ENCODE measurements around the gene CAPN15. TPM values are rescaled to one million over a fixed set of nuclear protein-coding genes. Genes with fewer than 3 reads are reported as not detected.

CAPN15 gene
- total RNA-seq, 6 donors from 2014 or later, result 27.3 to 84.5 (median 66.1) TPM

- no peaks in the 10 kb centered on the region for H3K9me3 ChIP-seq
- peaks cover 1 to 29% (median 14%) of the 10 kb centered on the region in 4 donors for H3K27me3 ChIP-seq
- no peak overlapping the region for H3K27ac ChIP-seq
- H3K36me3 ChIP-seq, result peaks cover 9 to 25% (median 24%) of the 10 kb centered on the region in 4 donors
- DNase-seq (no peak), ATAC-seq (ENCODE audit: low FRiP score in 2 of 2) (no peak)
- 84 to 86% methylated on average over 16 to 28 of the region's 32 CpGs for WGBS, 2 donors
- peaks cover 0 to 17% (median 6%) of the 10 kb centered on the region in 4 donors for H3K4me1 ChIP-seq
- no peak overlapping the region for H3K4me3 ChIP-seq
- no peak for TF ChIP-seq POLR2AphosphoS5 (IDR thresholded peaks at IDR 0.05)
- no peak for TF ChIP-seq EP300 (IDR thresholded peaks at IDR 0.05)
Measured at GRCh38 chr16:556474-557173, 29.1 kb downstream of the CAPN15 start.

- 77 to 87% methylated on average over 8 to 23 of the region's 23 CpGs for WGBS, 2 donors
Measured at GRCh38 chr16:557463-558297, 30.2 kb downstream of the CAPN15 start.

GRCh38 chr16:558298-559020 is 30.9 kb downstream of the CAPN15 start:
- 55 to 58% methylated on average over 17 to 19 of the region's 22 CpGs for WGBS, 2 donors
- ATAC-seq (ENCODE audit: low FRiP score in 2 of 2) (no peak), DNase-seq (no peak)
- TF ChIP-seq POLR2A (IDR thresholded peaks at IDR 0.05), result no peak
- no peak for TF ChIP-seq EP300 (IDR thresholded peaks at IDR 0.05)
- no peak for TF ChIP-seq POLR2AphosphoS5 (IDR thresholded peaks at IDR 0.05)
- no peak for TF ChIP-seq CTCF (IDR thresholded peaks at IDR 0.05)
- Histone ChIP-seq H3K36me3 (peaks cover 0 to 8% (median 7%) of the 10 kb centered on the region in 4 donors), H3K27ac (no peak overlapping the region), H3K4me3 (no peak overlapping the region), H3K27me3 (peaks cover 1 to 30% (median 14%) of the 10 kb centered on the region in 4 donors), H3K9me3 (no peaks in the 10 kb centered on the region), H3K4me1 (peaks cover 0 to 17% (median 6%) of the 10 kb centered on the region in 4 donors)

More at GRCh38 chr16:557463-558297, 30.2 kb downstream of the CAPN15 start:
- H3K36me3 ChIP-seq, result peaks cover under 1 to 14% (median 13%) of the 10 kb centered on the region in 4 donors
- TF ChIP-seq POLR2AphosphoS5 (IDR thresholded peaks at IDR 0.05) (no peak), POLR2A (IDR thresholded peaks at IDR 0.05) (no peak), EP300 (IDR thresholded peaks at IDR 0.05) (no peak), CTCF (IDR thresholded peaks at IDR 0.05) (no peak)
- H3K27me3 ChIP-seq, result peaks cover 1 to 30% (median 14%) of the 10 kb centered on the region in 4 donors
- H3K4me3 ChIP-seq, result no peak overlapping the region
- H3K4me1 ChIP-seq, result peaks cover 0 to 17% (median 6%) of the 10 kb centered on the region in 4 donors
- no peaks in the 10 kb centered on the region for H3K9me3 ChIP-seq
- no peak for ATAC-seq (ENCODE audit: low FRiP score in 2 of 2)
- no peak overlapping the region for H3K27ac ChIP-seq
- DNase-seq, result no peak

- DNase-seq (no peak), ATAC-seq (ENCODE audit: low FRiP score in 2 of 2) (no peak)
- Histone ChIP-seq H3K4me3 (no peak overlapping the region), H3K9me3 (no peaks in the 10 kb centered on the region), H3K4me1 (peaks cover 0 to 17% (median 6%) of the 10 kb centered on the region in 4 donors), H3K27ac (no peak overlapping the region), H3K36me3 (peaks cover 0 to 3% (median 2%) of the 10 kb centered on the region in 4 donors), H3K27me3 (peaks cover 1 to 30% (median 14%) of the 10 kb centered on the region in 4 donors)
- TF ChIP-seq EP300 (IDR thresholded peaks at IDR 0.05), result no peak
- no peak for TF ChIP-seq POLR2A (IDR thresholded peaks at IDR 0.05)
- no peak for TF ChIP-seq CTCF (IDR thresholded peaks at IDR 0.05)
- TF ChIP-seq POLR2AphosphoS5 (IDR thresholded peaks at IDR 0.05), result no peak
- 70% methylated on average over 14 of the region's 15 CpGs; no CpG with 5 or more reads in 1 of the 2 donors for WGBS, 2 donors
Measured at GRCh38 chr16:559021-559380, 31.5 kb downstream of the CAPN15 start.
